ENCODE results near the gene WDR6.

- TF ChIP-seq CTCF (conservative IDR thresholded peaks at IDR 0.05 in 1 of 2, IDR thresholded peaks at IDR 0.05 in 1 of 2; ENCODE audit: low read depth in 1 of 2, low read length in 2 of 2) = no peak
- no peak for TF ChIP-seq EZH2 (IDR thresholded peaks at IDR 0.05; ENCODE audit: low read length, missing control alignments)
These were observed 32.9 kb upstream of the WDR6 start for GRCh38 chr3:48974076-48974864.

Measured in fibroblast of lung (primary cell).